ENCODE results near the gene STAM.
"Not testable (repeated sequence)": the region's sequence is repeated elsewhere in the genome, so short reads cannot be mapped to it uniquely, and the experiment has no call there.

STAM gene

DNA sequence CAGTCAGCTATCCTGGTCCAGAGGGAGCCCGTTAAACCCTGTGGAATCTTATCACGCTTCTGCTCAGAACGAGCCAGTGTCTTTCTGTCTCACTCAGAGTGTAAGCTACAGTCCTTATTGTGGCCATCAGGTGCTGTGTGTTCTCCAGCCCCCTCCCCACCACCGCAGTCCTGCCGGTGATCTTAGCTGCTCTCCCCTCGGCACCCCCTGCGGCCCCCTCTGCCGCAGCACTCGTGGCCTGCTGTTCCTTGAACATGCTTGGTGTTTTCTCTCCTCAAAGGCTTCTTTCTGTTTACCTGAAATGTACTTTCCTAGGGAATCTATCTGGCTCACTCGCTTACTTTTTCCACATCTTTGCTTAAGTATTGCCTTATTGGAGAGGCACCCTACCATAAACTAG is 69.8 kb downstream of the STAM start:
- ATAC-seq: no peak
- Mint-ChIP-seq H3K4me3 (no peak overlapping the region), H3K27ac (no peak overlapping the region), H3K27me3 (no peaks in the 10 kb centered on the region), H3K4me1 (no peaks in the 10 kb centered on the region), H3K36me3 (peaks cover 84% of the 10 kb centered on the region), H3K9me3 (no peaks in the 10 kb centered on the region)

DNA sequence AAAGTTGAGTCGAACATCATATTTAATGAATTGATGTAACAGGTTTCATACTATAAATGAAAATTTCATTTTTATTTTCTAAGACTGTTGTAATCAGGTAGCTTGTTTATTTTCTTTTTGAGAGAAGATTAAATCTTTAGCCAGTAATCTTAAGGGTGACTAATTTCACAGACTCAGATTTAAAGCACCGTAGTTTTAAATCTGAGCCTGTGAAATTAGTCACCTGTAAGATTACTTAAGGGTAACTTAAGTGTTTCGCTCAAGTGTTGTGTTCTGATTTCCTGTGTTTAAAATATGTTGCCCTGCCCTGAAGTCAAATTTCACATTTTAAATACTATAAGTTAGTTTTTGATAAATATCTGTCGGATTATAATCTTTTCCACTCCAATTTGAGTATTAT is 72.2 kb downstream of the STAM start:
- Mint-ChIP-seq H3K9me3 (no peaks in the 10 kb centered on the region), H3K27me3 (no peaks in the 10 kb centered on the region), H3K4me1 (no peaks in the 10 kb centered on the region), H3K36me3 (peaks cover 76% of the 10 kb centered on the region), H3K27ac (no peak overlapping the region), H3K4me3 (no peak overlapping the region)
- no peak for ATAC-seq

DNA sequence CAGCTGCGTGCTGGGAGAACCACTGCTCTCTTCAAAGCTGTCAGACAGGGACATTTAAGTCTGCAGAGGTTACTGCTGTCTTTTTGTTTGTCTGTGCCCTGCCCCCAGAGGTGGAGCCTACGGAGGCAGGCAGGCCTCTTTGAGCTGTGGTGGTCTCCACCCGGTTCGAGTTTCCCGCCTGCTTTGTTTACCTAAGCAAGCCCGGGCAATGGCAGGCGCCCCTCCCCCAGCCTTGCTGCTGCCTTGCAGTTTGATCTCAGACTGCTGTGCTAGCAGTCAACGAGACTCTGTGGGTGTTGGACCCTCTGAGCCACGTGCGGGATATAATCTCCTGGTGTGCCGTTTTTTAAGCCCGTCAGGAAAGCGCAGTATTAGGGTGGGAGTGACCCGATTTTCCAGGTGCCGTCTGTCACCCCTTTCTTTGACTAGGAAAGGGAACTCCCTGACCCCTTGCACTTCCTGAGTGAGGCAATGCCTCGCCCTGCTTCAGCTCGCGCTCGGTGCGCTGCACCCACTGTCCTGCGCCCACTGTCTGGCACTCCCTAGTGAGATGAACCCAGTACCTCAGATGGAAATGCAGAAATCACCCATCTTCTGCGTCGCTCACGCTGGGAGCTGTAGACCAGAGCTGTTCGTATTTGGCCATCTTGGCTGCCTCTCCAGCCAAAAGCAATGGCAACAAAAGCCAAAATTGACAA is 78.5 kb downstream of the STAM start:
- H3K27ac Mint-ChIP-seq, H3K9me3 Mint-ChIP-seq, H3K4me1 Mint-ChIP-seq, H3K4me3 Mint-ChIP-seq, H3K27me3 Mint-ChIP-seq, ATAC-seq: not testable (repeated sequence)
- H3K36me3 Mint-ChIP-seq: peaks cover 46% of the 10 kb centered on the region

DNA sequence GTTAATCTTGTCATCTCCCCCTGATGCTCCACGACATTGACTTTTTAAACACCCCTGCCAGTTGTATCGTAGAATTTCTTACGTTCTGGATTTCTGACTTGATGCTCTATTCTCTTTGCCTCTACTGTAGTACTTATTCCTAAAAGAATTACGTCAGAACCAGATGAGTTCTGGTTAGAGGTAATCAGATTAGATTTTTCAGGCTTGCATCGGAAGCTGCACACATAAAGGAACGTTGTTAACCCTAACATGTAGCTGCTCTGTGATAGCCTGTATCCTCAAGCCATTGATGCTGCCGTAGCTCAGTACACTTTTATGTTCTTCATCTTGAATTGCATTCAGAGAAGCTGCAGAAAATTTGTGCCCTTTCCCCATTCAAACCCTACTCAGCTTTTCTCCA is 81.8 kb downstream of the STAM start:
- no peak for ATAC-seq
- no peak overlapping the region for H3K27ac Mint-ChIP-seq
- H3K27me3 Mint-ChIP-seq: no peaks in the 10 kb centered on the region
- peaks cover 26% of the 10 kb centered on the region for H3K36me3 Mint-ChIP-seq
- H3K9me3 Mint-ChIP-seq: no peaks in the 10 kb centered on the region
- no peaks in the 10 kb centered on the region for H3K4me1 Mint-ChIP-seq
- H3K4me3 Mint-ChIP-seq: no peak overlapping the region

DNA sequence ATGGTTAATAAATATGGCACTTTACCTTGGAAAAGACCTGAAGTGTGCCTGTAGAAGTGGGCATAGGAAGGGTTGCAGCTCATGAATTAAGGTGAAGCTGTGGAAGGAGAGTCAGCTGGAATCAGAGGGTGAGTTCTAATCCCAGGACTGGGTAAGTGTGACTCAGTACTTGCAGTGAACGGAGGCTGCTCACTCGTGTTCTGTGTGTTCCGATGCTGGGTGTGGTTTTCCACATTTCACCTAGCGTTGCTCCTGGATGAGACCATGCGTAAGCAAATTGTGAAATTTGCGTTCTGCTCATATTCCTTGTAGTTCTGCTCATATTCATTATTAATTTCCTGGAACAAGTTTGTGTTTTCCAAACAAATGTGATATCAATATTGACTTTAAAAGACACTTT is 85.7 kb downstream of the STAM start:
- no peak overlapping the region for H3K4me3 Mint-ChIP-seq
- no peak overlapping the region for H3K27ac Mint-ChIP-seq
- H3K36me3 Mint-ChIP-seq: peaks cover 6% of the 10 kb centered on the region
- ATAC-seq: no peak
- H3K4me1 Mint-ChIP-seq: no peaks in the 10 kb centered on the region
- no peaks in the 10 kb centered on the region for H3K27me3 Mint-ChIP-seq
- no peaks in the 10 kb centered on the region for H3K9me3 Mint-ChIP-seq

DNA sequence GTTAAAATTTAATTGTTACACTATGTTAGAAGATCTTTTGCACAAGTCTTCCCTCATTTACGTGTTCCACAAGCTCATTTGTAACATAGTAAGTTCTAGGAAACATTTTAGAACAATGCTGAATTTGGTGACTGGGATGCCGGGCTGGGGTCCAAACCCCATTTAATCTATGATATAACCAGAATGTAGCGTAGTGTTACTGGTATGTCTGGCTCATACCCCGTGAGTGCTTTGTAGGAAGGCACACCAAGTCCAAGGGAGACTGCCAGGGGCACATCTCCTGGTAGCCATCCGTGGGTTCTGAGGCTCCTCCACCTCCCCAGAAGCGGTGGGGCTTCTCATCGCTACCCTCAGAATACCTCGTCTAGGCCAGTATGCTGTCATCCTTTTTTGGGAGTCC is 86.7 kb downstream of the STAM start:
- Mint-ChIP-seq H3K9me3 (no peaks in the 10 kb centered on the region), H3K36me3 (peaks cover 2% of the 10 kb centered on the region), H3K4me1 (no peaks in the 10 kb centered on the region), H3K27me3 (no peaks in the 10 kb centered on the region), H3K4me3 (no peak overlapping the region), H3K27ac (no peak overlapping the region)
- no peak for ATAC-seq

DNA sequence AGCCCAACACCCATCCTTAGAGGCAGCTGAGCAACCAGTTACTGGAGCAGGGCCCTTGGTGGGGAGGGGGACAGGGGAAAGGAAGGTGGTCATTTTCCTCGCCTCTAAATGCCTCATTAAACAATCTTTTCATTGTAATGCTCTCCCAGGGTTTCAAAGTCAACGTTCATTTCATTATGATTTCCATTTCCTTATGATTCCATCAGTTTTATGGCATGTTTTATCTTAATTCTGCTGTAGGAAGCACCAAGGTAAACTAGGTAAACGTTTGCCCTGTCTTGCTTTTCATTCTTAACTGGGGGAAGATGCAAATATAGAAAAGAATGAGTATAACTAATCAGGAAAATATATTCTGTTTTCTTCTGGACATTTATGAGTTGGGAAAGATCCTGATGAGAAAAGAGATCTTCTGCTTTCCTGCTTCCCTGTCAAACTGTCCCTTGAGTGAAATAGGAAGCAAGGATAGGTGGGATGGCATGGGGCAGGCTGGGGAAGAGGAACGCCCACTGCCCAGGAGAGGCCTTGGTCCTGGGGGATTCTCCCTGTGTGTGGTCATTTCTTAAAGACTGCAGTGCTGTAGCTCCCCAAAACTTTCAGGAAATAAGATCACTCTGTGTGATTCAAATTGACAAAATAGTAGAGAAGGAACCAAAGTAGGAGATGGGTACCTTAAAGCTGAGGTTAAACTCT is 87.5 kb downstream of the STAM start:
- no peak for ATAC-seq
- Mint-ChIP-seq H3K27me3 (no peaks in the 10 kb centered on the region), H3K4me3 (no peak overlapping the region), H3K27ac (no peak overlapping the region), H3K4me1 (no peaks in the 10 kb centered on the region), H3K36me3 (no peaks in the 10 kb centered on the region), H3K9me3 (no peaks in the 10 kb centered on the region)

DNA sequence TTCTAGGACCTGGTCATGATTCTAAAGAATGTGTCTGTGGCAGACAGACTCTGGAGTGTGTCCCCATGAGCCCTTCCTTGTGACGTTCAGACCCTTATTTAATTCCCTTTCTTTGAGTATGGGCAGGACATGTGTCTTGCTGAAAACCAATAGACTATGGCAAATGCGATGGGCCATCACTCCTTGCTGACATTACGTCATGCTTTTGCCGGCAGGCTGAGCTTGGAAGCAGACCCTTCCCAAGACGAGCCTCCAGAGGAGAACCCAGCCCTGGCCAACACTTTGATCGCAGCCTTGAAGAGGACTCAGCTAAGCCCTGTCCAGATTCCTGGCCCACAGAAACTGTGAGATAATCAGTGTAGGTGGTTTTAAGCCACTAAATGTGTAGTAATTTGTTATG is 89.7 kb downstream of the STAM start:
- H3K9me3 Mint-ChIP-seq: no peaks in the 10 kb centered on the region
- H3K27me3 Mint-ChIP-seq: no peaks in the 10 kb centered on the region
- no peak for ATAC-seq
- H3K4me1 Mint-ChIP-seq: no peaks in the 10 kb centered on the region
- H3K36me3 Mint-ChIP-seq: no peaks in the 10 kb centered on the region
- H3K27ac Mint-ChIP-seq: no peak overlapping the region
- H3K4me3 Mint-ChIP-seq: no peak overlapping the region

DNA sequence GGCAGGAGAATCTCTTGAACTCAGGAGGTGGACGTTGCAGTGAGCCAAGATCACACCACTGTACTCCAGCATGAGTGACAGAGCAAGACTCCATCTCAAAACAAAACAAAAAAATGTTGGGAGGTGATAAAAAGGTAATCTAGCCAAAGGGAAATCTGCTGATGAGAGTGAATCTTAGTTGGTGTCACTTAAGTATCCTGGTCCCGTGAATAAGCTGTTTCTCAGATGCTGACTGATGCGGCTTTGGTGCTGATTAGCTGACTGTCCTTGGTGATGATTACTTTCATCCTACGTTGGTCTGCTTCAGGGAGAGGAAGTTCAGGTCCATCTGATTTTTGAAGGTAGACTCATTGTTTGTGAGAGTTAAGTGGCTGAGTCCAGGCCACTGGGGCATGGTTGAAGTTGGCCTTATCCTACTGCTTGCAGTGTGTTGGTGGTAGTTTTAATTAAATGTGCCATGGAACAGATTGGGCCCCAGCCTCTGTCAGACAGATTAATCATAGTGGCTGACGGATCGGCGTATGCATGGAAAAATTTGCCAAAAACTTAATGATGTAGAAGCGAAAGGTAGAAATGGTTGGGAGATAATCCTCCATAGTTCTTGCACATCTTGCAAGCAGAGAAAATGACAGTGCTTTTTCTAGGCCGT is 90.6 kb downstream of the STAM start:
- Mint-ChIP-seq H3K9me3 (no peaks in the 10 kb centered on the region), H3K27me3 (no peaks in the 10 kb centered on the region), H3K4me1 (no peaks in the 10 kb centered on the region), H3K27ac (no peak overlapping the region), H3K36me3 (no peaks in the 10 kb centered on the region), H3K4me3 (no peak overlapping the region)
- no peak for ATAC-seq

DNA sequence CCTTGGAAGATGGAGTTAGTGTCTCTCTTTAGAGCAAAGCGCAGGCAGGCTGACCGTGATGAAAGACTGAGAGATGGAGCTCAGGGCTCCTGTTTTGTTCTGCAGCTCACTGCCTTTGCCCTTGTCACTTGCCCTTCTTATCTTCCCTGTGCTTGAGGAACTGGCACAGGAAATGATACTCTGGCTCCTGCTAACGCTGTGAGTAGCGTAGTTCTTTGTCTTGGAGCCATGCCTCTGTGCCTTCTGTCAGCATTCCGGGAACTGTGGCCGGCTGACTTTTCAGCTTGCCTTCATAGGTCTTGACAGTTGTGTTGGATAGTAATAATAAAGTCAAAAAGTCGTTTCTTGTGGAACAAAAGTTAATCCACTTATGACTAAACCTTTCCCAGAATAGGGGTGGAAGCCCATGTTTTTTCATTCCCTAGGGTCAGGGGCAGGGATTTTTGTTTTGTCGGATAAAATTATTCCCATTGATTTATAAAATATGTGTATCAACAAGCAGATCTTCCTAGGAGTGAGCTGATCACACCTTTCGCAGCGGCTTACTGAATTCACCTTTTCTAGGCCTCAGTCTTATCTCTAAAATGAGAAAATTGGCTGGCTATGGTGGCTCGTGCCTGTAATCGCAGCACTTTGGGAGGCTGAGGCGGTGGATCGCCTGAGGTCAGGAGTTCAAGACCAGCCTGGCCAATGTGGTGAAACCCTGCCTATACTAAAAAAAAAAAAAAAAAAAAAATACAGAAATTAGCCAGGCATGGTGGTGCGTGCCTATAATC is 91.4 kb downstream of the STAM start:
- no peaks in the 10 kb centered on the region for H3K36me3 Mint-ChIP-seq
- no peaks in the 10 kb centered on the region for H3K9me3 Mint-ChIP-seq
- H3K4me1 Mint-ChIP-seq: no peaks in the 10 kb centered on the region
- no peak overlapping the region for H3K27ac Mint-ChIP-seq
- no peaks in the 10 kb centered on the region for H3K27me3 Mint-ChIP-seq
- no peak for ATAC-seq
- no peak overlapping the region for H3K4me3 Mint-ChIP-seq

DNA sequence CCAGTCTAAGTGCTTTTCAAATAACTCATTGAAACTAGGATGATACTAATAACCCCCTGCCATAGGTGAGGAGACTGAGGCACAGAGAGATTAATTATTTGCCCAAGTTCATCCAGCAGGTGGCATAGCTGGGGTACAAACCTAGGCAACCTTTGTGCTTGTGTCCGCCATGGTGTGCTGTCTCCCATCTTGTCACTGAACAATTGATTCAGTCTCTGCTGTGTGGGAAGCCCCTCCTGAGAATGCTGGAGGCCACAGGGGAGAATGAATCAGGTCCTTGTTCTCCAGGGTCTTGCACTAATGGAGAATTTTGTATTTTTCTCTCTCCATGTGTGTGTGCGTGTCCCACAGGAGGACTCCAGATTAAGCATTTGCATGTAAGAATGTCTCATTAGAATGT is 92.3 kb downstream of the STAM start:
- Mint-ChIP-seq H3K4me1 (no peaks in the 10 kb centered on the region), H3K9me3 (no peaks in the 10 kb centered on the region), H3K27ac (no peak overlapping the region), H3K27me3 (no peaks in the 10 kb centered on the region), H3K36me3 (no peaks in the 10 kb centered on the region), H3K4me3 (no peak overlapping the region)
- no peak for ATAC-seq

DNA sequence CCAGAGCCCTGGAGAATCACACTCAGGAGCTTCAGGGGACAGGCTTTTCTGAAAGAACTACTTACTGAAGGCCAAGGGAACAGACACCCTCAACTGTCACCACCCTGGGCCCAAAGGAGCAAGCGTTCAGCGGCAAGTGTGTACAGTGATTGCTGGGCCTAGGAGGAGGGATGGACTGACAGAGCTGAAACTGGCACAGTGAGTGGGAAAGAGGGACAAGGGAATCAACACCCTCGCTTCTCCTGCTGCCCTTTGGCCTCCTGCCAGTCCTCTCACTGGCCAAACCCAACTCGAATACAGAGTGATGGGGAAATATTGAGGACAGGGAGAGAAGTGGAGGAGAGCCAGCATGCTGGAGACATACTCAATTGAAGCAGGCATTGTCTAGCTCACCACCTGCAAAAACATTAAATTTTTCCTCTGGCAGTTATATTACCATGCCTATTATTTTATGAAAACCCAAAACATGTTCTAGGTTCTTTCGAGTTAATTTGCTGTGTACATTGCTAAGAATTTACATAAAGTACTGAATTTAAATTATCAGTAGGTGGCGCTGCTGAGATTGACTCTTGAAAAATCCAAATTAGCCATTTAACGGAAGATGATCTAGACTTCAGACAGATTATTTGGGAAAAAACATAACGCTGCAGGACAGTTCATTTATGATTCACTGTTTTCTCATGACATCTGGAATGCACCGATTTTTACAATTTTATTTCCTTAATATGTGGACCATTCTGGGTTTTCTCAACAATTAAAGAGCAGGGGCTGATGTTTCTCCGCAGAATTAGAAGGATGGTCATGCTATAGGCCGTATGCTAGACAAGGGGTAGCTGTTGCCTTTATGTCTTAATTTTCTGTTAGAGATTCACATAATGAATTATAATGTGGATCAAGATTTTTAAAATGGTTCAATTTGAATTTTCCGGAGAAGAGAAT is 93.3 kb downstream of the STAM start:
- H3K27ac Mint-ChIP-seq: no peak overlapping the region

DNA sequence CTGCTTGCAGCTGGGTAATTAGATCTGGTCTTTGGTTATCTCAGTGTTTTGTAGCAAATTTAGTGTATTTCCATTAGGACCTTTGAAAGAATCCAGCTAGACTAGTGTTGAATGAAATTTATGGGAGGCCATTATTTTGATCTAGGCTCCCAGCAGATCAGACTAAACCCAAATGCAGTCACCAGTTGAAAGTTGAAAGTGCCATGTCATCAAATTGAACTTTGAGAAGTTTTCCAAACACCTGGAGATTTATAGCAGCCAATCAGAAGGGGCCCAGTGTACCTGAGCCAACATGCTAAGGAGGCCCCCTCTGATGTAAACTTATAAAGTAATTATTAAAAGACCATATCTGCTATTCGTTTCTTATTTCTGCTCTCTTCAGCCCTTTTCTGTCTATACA is 96.7 kb downstream of the STAM start:
- Mint-ChIP-seq H3K4me3 (no peak overlapping the region), H3K27me3 (no peaks in the 10 kb centered on the region), H3K4me1 (no peaks in the 10 kb centered on the region), H3K36me3 (no peaks in the 10 kb centered on the region), H3K27ac (no peak overlapping the region), H3K9me3 (no peaks in the 10 kb centered on the region)
- no peak for ATAC-seq

More for the DNA sequence above, 93.3 kb downstream of the STAM start:
- Mint-ChIP-seq H3K27me3 (no peaks in the 10 kb centered on the region), H3K4me3 (no peak overlapping the region), H3K4me1 (no peaks in the 10 kb centered on the region), H3K9me3 (no peaks in the 10 kb centered on the region), H3K36me3 (no peaks in the 10 kb centered on the region)
- ATAC-seq: no peak

DNA sequence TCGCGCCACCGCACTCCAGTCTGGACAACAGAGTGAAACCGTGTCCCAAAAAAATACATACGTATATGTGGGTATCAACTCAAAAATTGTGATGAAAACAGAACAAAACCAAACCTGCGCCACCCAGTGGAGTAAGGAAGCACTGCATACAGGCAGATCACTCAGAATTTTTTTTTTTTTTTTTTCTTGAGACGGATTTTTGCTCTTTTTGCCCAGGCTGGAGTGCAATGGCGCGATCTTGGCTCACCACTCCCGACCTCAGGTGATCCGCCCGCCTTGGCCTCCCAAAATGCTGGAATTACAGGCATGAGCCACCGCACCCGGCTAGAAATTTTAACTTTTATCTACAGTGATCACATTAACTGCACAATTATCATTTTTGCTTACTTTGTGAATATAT is 99.0 kb downstream of the STAM start:
- H3K27me3 Mint-ChIP-seq: no peaks in the 10 kb centered on the region
- H3K9me3 Mint-ChIP-seq: no peaks in the 10 kb centered on the region
- no peaks in the 10 kb centered on the region for H3K36me3 Mint-ChIP-seq
- no peak overlapping the region for H3K4me3 Mint-ChIP-seq
- H3K27ac Mint-ChIP-seq: no peak overlapping the region
- no peak for ATAC-seq
- H3K4me1 Mint-ChIP-seq: no peaks in the 10 kb centered on the region

DNA sequence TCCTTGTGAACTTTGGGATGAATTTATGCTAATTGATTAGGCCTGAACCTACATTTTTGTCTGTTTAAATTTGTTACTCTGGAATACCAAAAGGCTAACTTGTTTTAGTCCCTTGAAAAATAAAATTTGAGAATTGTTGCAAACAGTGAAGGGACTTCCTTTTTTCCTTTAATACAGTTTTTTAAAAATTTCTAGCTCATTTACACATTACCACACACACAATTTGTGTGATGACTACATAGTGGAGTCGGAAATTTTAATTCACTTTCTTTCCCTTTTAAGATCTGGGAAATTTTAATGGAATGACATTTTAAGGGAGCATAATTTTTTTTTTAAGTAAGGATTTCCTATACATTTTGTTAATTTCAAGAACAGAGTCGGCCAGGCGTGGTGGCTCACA is 99.5 kb downstream of the STAM start:
- no peak overlapping the region for H3K4me3 Mint-ChIP-seq
- H3K4me1 Mint-ChIP-seq: no peaks in the 10 kb centered on the region
- H3K36me3 Mint-ChIP-seq: no peaks in the 10 kb centered on the region
- ATAC-seq: no peak
- no peaks in the 10 kb centered on the region for H3K27me3 Mint-ChIP-seq
- H3K27ac Mint-ChIP-seq: no peak overlapping the region
- H3K9me3 Mint-ChIP-seq: no peaks in the 10 kb centered on the region

Measured in stimulated activated memory B cell treated with anti-CD40 and anti-IgM and Interleukin-4, amounts not matched to agents 10 μg/mL and 1 μg/mL and 100 μg/mL, for 72 hours (primary cell).